Retinal pigment epithelial cell (primary cell): ENCODE data around the gene CLEC10A.
A peak's percentile ranks its signal among the peaks of the same experiment; 100 is the strongest.
"Not testable (repeated sequence)": the region's sequence is repeated elsewhere in the genome, so short reads cannot be mapped to it uniquely, and the experiment has no call there.

ENCODE experiments used
- DNase-seq: peaks from one replicate; pipeline ENCODE4 v3.0.0-alpha.2; 2010; ENCODE audit warnings: low read depth
- H3K4me3 ChIP-seq: 2 replicates; pipeline ENCODE4 v1.5.1; 2011; ENCODE audit warnings: mild to moderate bottlenecking, low read length, control low read depth, moderate library complexity
- CTCF ChIP-seq: conservative IDR thresholded peaks from 2 replicates; pipeline ENCODE4 v1.5.1; 2011; ENCODE audit warnings: low read depth, low read length, control low read depth, inconsistent platforms

CLEC10A gene

DNA sequence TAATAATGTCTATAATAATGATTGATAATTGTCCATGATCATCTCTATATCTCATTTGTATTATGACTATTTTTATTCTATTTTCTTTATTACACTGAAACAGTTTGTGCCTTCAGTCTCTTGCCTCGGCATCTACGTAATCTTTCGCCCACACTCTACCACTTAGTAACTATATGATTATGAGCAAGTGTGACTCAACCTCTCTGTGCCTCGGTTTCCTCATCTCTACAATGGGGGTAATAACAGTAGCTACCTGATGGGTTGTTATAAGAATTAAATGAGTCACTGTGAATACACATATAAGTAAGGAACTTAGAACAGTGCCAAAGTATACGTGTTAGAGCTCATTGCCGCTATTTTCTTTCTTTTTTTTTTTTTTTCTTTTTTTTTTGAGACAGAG, 32.5 kb downstream of the CLEC10A start:
- TF ChIP-seq CTCF, result no peak
- no peak for DNase-seq
- no peak overlapping the region for H3K4me3 ChIP-seq

GRCh38 chr17:7046725-7047397, 33.2 kb downstream of the CLEC10A start:
- H3K4me3 ChIP-seq, DNase-seq: not testable (repeated sequence)

- H3K4me3 ChIP-seq, result no peak overlapping the region
- no peak for TF ChIP-seq CTCF
- no peak for DNase-seq
Observed at GRCh38 chr17:7046127-7046724, 33.8 kb downstream of the CLEC10A start.

GRCh38 chr17:7045492-7046126, 34.4 kb downstream of the CLEC10A start:
- H3K4me3 ChIP-seq, result no peak overlapping the region
- peak; percentile 75 for TF ChIP-seq CTCF
- peak; percentile 39 for DNase-seq

- peak within 1 kb of the TSS; percentile 43 for H3K4me3 ChIP-seq
- TF ChIP-seq CTCF, result no peak
- no peak for DNase-seq
Observed at GRCh38 chr17:7043497-7044198, 36.4 kb downstream of the CLEC10A start, which contains the start of gene SLC16A11. TSS of gene SLC16A11 (minus strand) at chr17:7044092. CDS start at chr17:7043513, 579 bp downstream.

DNA sequence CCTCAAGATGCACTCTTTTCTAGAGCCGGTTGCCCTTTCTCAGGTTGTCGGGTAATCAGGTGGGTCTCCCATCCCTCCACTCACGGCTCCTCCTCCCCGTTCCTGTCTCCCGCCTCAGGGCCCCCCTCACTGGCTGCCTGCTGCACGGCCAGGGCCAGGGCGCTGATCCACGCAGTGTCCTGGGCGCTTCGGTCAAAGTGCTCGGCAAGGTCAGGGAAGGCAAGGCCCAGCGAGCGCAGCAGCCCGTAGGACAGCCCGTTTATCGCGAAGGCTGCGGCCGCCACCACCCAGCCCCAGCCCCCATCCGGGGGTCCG, 36.9 kb downstream of the CLEC10A start:
- H3K4me3 ChIP-seq, result peak overlapping the region; percentile 43
- TF ChIP-seq CTCF, result no peak
- DNase-seq, result no peak

DNA sequence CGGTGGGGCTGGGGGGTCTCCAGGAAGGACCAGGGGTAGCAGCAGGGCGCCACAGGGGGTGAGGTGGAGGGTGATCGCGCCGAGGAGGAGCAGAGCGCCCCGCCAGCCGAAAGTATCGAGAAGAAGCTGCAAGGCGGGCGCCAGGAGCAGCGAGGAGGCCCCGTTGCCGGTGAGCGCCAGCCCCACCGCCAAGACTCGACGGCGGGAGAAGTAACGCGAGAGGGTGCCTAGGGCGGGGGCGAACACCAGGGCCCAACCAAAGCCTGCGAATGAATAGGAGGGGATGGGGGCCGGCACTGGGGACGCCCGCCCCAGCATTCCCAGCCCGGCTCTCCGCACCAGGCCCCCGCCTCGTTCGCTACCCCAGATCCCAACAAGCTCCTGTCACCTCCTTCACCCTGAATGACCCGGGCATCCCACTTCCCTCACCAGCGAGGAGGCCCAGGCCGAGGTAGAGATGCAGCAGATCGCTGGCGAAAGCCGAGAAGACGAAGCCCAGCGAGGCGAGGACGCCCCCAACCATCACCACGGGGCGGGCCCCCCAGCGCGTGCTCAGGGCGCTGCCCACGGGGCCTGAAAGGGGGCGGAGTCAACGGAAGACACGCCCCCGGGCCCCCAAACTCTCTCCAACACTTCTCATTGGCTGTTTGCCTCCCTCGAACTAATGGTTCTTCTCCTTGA, 37.4 kb downstream of the CLEC10A start:
- DNase-seq, result no peak
- no peak overlapping the region for H3K4me3 ChIP-seq
- no peak for TF ChIP-seq CTCF
